Cerebellar cortex (tissue), 1 donor: Measurements from ENCODE around the gene WWOX.
A peak's percentile ranks its signal among the peaks of the same experiment; 100 is the strongest.

ENCODE experiments used
- DNase-seq: peaks from one replicate; pipeline ENCODE4 v3.0.0-alpha.2; 2015; ENCODE audit warnings: low spot score

The WWOX gene

DNA sequence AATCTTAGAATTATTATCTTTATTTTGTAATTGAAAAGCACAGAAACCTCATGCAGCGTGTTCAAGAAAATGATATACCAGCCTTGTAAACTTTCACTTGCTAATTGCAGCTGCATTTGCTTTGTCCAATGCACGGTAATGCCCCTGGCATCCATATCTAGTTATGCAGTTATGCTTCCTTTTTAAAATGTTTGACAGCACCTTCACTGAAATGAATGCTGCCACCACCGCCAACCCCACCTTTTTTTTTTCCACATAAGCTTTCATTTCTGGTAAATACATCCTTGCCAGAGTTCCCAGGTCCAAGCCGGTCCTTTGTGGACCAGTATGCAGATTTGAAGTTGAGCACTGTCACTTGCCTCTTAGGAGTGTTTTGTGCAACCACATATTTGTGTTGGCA lies 338.8 kb downstream of the WWOX start:
- no peak for DNase-seq

DNA sequence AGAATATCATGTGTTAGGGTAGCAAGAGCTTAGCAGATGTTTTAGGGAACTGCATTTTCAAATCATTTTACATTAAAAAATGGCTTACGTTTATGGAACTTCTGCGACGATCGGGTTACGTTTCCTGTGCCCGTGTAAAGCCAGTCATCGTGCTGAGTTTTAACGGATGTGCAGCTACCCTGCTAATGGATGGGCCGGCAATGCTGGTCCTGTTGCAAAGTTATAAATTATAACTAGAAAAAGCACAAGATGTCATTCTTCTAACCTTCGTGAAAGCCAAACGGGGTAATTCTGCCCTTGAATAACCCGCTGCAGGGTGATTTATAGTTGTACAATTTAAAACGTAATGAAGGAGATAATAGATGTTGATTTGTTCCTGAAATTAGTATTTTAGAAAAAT lies 339.2 kb downstream of the WWOX start:
- no peak for DNase-seq

DNA sequence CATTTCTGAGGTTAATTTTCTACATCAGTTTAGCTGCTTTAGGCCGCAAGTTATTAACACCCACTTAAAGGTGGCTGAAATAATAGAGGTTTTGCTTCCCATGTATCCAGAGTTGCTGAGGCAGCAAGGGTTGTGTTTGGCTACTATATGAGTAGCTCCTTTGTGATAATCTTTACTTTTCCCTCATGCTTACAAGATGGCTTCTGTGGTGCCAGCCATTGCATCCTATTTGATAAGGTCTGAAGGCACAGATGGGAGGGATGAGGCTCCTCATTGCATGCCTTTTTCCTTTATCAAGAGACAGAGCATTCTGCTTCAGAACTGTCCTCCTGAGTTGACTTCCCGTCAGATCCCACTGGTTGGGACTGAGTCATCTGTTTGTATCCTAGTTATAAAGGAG lies 340.2 kb downstream of the WWOX start:
- no peak for DNase-seq

DNA sequence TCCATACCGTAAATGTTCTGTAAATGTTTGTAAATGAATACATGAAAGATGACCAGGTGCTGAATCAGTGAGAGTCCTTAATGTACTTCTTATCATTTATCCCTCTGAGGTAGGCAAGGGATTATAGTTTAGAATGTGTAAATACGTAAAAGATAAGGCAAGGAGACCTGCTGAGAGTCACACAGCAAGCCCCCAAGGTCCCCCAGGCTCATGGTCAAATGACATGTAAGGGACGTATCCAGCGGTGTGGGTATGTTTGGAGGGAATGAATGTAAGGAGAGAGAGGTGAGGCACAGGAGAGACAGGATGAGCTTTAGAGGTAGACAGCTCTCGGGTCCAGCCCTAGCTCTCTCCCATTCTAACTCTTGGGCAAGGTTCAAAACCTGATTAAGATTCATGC lies 341.8 kb downstream of the WWOX start:
- DNase-seq, result no peak

DNA sequence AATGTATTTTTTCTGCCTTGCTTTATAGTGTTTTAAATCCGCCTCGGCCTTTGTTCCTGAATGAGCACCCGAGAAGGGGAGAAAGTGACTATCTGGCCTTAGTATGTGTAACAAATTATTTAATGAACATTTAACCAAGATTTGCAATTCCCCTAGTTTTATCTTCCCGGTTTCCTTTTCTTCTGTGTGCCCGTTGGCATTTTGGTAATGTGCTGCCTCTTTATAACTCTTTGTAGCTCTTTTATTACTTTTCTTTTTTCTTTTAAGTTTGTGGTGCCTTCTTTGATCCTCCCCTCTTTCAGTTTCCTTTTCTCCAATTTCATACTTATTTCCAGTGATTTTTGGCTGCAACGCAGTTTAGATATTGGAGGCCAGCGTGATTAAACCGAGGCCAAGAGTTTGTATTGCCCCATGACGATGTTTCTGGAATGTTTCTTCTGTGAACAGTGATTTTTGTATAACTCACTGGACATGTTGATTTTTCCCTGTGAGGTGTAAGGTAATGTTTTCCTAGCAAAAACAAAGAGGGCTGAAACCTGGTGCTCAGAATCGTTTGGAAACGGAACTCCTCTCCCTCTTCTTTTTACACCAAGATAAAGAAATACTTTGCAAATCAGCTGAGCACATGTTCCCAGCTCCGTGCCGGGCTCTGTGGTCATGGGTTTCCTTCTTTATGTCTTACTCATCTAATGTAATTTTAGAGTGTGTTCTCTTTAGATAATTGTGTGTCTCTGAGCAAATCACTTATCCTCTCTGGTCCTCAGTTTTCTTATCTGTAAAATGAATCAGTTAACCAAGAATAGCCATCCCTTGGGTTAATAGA lies 344.3 kb downstream of the WWOX start:
- no peak for DNase-seq

DNA sequence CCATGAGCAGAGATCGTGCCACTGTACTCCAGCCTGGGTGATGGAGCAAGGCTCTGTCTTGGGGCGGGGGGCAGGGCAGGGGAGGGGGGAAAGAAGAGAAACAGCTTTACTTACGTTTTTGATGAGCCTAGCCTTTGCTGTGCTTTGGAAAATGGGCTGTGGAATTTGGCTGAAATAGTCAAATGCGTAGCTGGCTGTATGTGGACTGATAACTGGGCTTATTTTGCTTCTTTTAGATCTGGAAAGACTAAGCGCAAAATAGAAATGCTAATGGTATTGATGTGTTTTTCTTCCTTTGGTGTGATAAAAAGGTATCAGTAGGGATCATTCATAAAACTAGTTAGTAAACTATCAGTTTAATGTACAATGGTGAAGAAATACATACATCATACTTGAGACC lies 346.4 kb downstream of the WWOX start:
- no peak for DNase-seq

DNA sequence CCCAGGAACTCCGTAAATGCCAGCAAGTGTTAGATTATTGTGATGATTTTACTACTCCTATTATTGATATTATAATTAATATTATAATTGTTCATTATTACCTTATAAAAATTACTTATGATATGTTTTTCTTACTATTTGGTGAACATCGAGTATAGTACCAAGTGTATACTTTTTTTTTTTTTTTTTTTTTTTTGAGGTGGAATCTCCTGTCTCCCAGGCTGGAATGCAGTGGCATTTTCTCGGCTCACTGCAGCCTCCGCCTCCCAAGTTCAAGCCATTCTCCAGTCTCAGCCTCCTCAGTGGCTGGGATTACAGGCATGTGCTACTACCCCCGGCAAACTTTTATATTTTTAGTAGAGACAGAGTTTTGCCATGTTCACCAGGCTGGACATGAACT lies 347.0 kb downstream of the WWOX start:
- no peak for DNase-seq

DNA sequence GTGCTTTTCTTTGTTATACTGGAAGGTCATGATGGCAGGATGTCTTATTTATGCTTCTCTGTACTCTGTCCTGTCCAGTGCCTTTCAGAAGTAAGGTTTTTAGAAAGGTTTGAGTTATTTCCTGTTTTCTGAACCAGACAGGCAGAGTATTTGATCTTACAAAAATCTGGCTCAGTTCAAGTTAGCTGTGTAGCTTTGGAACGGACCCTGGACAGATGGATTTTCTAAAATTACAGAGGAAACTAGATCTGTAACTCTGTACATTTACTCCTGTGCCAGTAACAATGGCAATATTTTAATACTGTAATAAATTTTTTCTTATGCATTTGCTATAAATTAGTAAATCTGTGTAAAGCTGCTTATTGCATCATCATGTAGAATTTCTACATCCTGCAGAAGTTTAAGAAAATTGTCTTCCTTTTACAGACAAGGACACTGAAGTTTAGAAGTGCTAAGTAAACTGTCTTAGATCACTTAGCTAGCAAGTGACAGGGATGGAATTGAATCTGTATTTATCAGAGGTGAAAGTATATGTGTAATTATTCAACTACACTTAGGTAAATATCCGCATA lies 347.6 kb downstream of the WWOX start:
- no peak for DNase-seq

DNA sequence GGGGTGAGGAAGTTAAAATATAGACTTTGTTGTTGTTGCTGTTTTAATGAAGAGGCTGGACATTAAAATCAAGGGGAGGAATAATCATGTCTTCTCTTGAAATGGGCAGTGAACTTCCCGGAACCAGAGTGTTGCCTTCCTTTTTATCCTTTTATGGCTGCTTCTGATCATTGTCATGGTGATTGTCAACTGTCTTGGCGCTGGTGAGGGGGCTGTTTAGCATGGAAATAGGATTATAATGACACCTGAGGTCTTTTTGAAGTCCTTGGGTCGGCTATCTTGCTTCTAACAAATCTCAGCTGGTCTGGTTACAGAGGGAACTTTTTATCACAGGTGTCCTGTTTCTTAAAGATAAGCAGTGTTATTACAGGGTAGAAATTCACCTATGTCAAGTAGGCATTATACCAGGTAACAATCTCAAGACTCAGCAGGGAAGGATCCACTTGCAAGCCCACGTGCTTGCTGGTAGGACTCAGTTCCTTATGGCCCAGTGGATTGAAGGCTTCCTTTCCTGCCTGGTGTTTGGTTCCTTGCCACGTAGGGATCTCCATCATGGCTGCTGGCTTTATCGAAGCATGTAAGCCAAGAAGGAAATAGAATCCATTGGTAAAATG lies 349.3 kb downstream of the WWOX start:
- DNase-seq, result no peak

DNA sequence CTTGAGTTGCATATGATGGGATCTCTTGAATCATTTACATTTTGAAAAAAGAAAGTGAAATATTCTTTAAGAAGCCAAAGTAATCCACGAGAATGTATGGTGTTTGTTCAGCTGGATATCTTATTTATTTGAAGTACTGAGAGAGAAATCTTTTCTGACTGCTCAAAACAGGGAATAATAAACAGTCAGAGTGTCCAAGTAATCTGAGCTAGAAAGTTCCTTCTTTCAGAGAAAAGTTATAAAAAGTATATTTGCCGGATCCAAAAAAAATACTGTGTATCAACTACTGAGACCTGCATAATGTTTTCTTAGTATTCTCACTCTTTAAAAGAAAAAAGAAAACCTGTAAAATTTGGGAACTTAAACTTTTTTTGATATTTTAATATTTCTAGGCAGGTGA lies 350.8 kb downstream of the WWOX start:
- DNase-seq, result no peak

DNA sequence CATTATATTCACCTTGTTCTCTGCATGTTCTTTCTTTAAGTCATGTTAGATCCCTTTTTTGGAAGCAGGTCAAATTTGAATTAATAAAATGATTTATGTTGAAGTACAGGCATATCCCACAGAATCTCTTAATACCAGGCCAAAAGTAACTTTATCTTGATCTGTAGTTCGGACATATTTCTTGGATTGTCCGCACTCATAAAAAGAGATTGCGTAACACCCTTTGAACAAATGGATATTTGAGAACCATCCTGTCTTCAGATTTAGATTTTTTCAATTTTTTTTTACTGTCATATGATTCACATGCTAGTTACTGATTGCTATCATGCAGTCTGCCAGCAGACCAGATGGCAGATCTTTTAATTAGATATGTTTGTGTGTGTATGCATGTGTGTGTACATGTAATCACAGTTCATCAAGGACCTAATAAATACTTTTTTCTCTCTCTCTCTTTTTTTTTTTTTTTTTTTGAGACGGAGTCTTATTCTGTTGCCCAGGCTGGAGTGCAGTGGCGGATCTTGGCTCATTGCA lies 352.6 kb downstream of the WWOX start:
- no peak for DNase-seq

DNA sequence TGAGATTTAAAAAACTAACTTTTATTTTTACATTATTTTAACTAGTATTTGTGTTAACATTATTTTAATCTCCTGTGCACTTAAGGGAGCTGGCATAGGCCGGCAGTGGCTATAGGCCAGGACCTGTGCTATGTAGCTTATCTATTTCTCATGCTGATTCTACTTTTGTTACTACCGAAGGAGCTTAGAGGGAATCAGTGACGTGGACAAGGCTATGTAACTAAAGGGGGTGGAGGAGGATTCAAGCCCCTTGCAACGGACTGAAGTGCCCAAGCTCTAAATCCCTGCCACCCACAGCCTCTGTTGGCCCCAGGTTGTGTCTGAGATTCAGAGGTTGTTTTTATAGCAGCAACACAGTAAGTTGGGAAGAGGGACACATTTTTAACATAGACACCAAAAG lies 356.4 kb downstream of the WWOX start:
- no peak for DNase-seq

DNA sequence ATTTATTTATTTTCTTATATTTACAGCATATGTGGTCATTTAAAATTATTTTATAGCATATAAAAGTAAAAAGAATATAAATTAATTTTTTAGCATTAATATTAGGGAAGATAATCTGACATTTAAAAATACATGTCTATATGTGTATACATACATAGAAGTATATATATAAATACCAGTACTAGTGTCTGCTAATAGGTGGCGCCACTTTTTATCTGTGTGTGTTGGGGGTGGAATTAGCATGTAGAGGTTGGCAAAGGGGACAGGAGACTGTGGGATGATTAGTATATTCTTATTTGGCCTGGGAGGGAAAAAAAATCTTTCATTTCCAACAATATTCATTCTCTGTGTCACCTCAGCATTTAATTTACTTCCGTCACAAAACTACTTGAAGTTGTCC lies 359.1 kb downstream of the WWOX start:
- no peak for DNase-seq

DNA sequence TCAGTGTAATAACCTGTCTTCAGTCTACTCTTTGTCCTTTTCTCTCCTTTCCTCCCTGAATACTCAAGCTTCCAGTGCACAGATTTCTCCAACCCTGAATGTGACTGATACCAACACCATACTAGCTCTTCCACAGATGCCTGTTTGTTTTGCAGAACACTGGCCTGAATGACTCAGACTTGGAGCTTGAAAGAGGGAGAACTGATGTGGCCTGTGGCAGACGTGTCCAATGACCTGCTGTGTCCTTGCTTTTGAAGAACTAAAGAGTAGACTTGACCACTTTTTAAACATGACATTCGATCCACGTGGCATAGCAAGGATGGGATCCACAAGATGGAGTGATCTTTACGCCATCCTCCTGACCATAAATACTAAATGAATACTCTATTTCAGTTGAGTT lies 361.0 kb downstream of the WWOX start:
- no peak for DNase-seq

DNA sequence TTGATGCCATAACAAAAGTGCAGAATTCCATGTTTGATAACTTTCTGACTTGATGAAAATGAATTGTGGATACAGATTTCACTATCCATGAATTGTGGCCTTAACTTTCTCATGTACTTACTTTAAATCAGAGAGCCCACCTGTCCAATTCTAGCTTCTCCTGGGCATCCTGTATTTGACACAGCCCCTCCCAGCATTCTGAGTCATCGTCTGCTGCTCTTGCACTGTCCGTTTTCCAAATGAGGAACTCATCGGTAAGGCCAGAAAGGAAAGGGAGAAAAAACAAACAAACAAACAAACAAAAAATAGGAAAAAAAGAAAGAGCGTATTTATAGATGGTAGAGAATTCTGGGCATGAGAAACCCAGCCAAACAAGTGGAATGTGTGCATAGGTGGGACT lies 361.6 kb downstream of the WWOX start:
- no peak for DNase-seq

DNA sequence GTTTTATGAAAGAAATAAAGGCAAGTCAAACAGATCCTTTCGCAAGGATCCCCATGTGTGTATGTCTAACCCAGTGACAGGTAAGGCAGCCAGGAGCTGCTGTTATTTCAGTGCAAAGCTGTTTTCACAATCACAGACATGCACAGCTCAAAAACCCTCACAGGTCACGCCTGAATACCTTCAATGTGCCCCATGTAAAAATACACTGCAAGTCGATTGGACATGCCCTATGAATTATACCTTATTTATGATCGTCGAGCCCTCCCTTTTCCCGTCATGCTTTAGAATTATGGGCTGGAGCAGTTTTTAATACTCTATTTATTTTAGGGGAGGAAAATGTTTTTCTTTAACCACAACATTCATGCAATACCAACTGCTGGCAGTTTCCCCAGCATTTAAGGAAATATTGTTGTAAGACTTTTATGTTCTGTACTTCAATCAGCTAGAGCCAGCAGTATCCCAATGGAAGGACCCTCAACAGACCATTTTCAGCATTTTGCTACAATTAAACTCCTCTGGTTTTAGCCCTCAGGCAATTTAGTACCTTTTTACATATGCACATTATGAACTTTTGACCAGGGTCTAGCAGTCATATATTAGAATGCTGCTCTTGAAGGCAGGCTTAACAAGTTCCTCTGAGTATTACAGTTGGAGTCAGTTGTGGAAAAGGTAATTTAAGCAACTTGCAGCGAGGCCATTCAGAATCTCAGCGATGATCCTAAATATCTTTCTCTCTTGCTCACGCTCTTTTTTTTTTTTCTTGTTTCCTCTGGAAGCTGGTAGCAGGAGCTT lies 362.2 kb downstream of the WWOX start:
- no peak for DNase-seq

DNA sequence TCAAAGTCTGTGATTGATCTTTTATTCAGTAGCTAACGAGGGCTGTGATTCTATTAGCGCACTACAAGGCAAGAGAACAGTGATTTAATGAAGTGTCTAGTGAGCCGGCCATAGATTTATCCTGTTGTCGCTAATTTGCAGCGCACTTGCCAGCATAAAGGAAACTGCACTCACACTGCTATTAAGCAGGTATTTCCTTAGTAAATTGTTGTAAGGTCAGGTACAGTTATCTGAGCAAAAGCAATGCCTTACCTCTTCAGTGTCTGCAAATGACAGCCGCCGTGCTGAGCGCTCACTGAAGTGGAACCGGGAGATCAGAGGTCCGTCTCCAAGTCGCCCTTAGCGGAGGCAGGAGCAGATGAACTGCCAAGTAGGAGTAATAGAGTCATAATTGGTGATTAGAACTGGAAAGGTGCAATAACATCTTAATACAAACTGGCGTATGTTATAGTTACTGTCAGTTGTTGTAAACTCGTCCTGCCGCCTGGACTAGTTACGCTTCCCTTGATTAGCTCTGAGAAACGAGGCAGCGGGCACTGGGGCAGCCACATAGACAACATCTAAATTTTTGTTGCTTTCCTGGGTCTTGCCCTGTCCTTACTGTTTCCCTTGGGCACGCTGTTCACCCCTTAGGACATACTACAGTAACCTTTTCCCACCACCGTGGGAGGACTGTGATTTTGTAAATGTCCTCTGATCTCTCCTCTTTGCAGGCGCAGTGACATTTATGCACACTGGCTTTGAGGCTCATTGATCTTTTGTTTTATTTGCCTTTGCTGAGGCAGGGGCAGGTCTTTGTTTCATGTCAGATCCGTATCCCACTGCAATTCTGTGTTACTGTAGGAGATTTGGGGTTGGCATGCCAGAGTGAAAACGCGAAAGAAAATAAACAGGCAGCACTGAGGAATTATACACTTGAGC lies 363.1 kb downstream of the WWOX start:
- peak; percentile 12 for DNase-seq

DNA sequence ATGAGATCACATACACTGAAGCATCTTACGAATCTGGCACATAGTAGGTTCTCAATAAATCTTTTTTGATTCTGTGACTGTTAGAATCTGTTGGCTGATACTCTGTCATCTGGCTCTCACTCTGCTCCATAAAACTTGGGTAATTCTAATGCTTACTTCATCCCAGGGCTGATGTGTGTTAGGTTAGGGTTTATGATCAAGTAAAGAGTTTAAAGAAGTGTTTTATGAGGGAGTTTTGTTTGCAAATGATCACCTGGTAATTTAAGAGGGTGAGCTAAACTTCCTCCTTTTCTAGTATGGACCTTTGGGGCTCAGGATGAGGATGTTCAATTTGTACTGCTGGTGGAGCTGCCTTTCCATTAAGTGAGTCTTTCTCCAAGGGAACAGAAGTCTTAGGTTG lies 364.1 kb downstream of the WWOX start:
- DNase-seq, result no peak

DNA sequence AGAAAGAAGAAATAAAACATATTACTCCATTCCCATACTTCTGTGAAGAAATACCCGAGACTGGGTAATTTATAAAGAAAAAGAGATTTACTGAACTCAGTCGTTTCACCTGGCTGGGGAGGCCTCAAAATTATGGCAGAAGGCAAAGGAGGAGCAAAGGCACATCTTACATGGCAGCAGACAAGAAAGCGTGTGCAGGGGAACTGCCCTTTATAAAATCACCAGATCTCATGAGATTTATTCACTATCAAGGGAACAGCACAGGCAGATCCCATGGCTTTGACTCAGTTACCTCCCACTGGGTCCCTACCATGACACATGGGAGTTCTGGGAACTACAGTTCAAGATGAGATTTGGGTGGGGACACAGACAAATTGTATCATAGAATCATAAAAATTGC lies 365.4 kb downstream of the WWOX start:
- no peak for DNase-seq

DNA sequence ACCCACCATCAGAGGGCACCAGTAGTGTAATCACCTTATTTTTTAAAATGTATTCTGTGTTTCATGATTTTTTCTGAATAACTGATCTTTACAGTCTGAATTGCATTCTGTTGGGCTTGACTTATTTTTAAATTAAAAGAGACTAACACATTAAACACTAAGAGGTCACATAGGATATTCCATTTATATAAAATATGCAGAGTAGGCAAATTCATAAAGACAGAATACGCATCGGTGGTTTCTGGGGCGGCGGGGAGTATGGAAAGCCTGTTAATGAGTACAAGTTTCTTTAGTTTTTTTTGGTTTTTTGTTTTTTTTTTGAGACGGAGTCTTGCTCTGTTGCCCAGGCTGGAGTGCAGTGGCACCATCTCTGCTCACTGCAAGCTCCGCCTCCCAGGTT lies 366.3 kb downstream of the WWOX start:
- no peak for DNase-seq

DNA sequence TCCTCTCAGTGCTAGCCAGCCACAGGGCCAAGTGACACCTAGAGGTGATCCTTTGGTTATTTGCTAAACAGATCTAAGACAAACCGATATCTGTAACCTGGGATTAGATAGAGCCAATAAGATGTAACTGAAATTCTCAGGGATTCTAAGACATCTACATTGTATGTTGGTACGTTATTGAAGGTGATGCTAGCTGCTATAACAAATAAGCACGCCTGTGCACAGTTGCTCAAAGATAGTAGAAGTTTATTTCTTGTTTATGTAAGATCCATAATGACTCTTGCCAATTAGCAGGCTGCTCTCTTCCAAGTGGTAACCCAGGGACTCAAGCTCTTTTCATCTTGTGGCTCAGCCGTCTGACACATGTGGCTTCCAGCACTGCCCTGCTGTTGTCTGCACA lies 370.3 kb downstream of the WWOX start:
- no peak for DNase-seq
